ENCODE measurements around the gene NUBP2.

Gene NUBP2

GRCh38 chr16:1762879-1763520 lies 19.8 kb upstream of the NUBP2 start:
- Histone ChIP-seq H3K36me3 (ENCODE audit: insufficient read depth, low read length) (no peaks in the 10 kb centered on the region), H3K9me3 (ENCODE audit: insufficient read depth, low read depth, low read length) (no peaks in the 10 kb centered on the region)
- TF ChIP-seq EZH2phosphoT487 (IDR thresholded peaks at IDR 0.05; ENCODE audit: borderline replicate concordance) (no peak), CTCF (conservative IDR thresholded peaks at IDR 0.05; ENCODE audit: low read length) (no peak)

GRCh38 chr16:1763521-1764511 lies 18.9 kb upstream of the NUBP2 start:
- Histone ChIP-seq H3K9me3 (ENCODE audit: insufficient read depth, low read depth, low read length) (no peaks in the 10 kb centered on the region), H3K4me1 (ENCODE audit: insufficient read depth, low read length, poor library complexity, severe bottlenecking) (no peaks in the 10 kb centered on the region), H3F3A (ENCODE audit: low read depth) (no peaks in the 10 kb centered on the region), H3K36me3 (ENCODE audit: insufficient read depth, low read length) (no peaks in the 10 kb centered on the region), H3K4me3 (ENCODE audit: low read length, poor library complexity, severe bottlenecking) (no peak overlapping the region), H3K27me3 (ENCODE audit: insufficient read depth, low read length, poor library complexity, severe bottlenecking) (no peaks in the 10 kb centered on the region), H2AFZ (ENCODE audit: low read length) (no peak overlapping the region), H3K79me2 (ENCODE audit: insufficient read depth, low read length) (no peaks in the 10 kb centered on the region), H3K9me2 (replicated peaks; ENCODE audit: low read depth, low read length) (no peaks in the 10 kb centered on the region), H3K9ac (ENCODE audit: low read depth, low read length, poor library complexity, severe bottlenecking) (no peak overlapping the region), H3K4me2 (ENCODE audit: low read depth, low read length, poor library complexity, severe bottlenecking) (no peak overlapping the region), H4K20me1 (ENCODE audit: insufficient read depth, low read length, poor library complexity, severe bottlenecking) (no peaks in the 10 kb centered on the region)
- TF ChIP-seq CTCF (conservative IDR thresholded peaks at IDR 0.05; ENCODE audit: low read length) (no peak), EZH2phosphoT487 (IDR thresholded peaks at IDR 0.05; ENCODE audit: borderline replicate concordance) (no peak)

More at GRCh38 chr16:1762879-1763520, 19.8 kb upstream of the NUBP2 start:
- no peak overlapping the region for H3K4me3 ChIP-seq (ENCODE audit: low read length, poor library complexity, severe bottlenecking)
- no peaks in the 10 kb centered on the region for H4K20me1 ChIP-seq (ENCODE audit: insufficient read depth, low read length, poor library complexity, severe bottlenecking)
- H2AFZ ChIP-seq (ENCODE audit: low read length), result no peak overlapping the region
- H3K4me1 ChIP-seq (ENCODE audit: insufficient read depth, low read length, poor library complexity, severe bottlenecking), result no peaks in the 10 kb centered on the region
- no peaks in the 10 kb centered on the region for H3K9me2 ChIP-seq (replicated peaks; ENCODE audit: low read depth, low read length)
- no peaks in the 10 kb centered on the region for H3K27me3 ChIP-seq (ENCODE audit: insufficient read depth, low read length, poor library complexity, severe bottlenecking)
- H3K79me2 ChIP-seq (ENCODE audit: insufficient read depth, low read length), result no peaks in the 10 kb centered on the region
- no peak overlapping the region for H3K4me2 ChIP-seq (ENCODE audit: low read depth, low read length, poor library complexity, severe bottlenecking)
- no peak overlapping the region for H3K9ac ChIP-seq (ENCODE audit: low read depth, low read length, poor library complexity, severe bottlenecking)
- H3F3A ChIP-seq (ENCODE audit: low read depth), result no peaks in the 10 kb centered on the region

GRCh38 chr16:1764971-1765370 lies 17.8 kb upstream of the NUBP2 start:
- H3K9me2 ChIP-seq (replicated peaks; ENCODE audit: low read depth, low read length), result no peaks in the 10 kb centered on the region

More at GRCh38 chr16:1764971-1765370, 17.8 kb upstream of the NUBP2 start:
- no peak overlapping the region for H3K9ac ChIP-seq (ENCODE audit: low read depth, low read length, poor library complexity, severe bottlenecking)
- H3K4me3 ChIP-seq (ENCODE audit: low read length, poor library complexity, severe bottlenecking), result no peak overlapping the region
- TF ChIP-seq EZH2phosphoT487 (IDR thresholded peaks at IDR 0.05; ENCODE audit: borderline replicate concordance) (no peak), CTCF (conservative IDR thresholded peaks at IDR 0.05; ENCODE audit: low read length) (no peak)
- H3F3A ChIP-seq (ENCODE audit: low read depth), result no peaks in the 10 kb centered on the region
- no peaks in the 10 kb centered on the region for H3K4me1 ChIP-seq (ENCODE audit: insufficient read depth, low read length, poor library complexity, severe bottlenecking)
- no peak overlapping the region for H3K4me2 ChIP-seq (ENCODE audit: low read depth, low read length, poor library complexity, severe bottlenecking)
- no peaks in the 10 kb centered on the region for H4K20me1 ChIP-seq (ENCODE audit: insufficient read depth, low read length, poor library complexity, severe bottlenecking)
- H3K27me3 ChIP-seq (ENCODE audit: insufficient read depth, low read length, poor library complexity, severe bottlenecking), result no peaks in the 10 kb centered on the region
- no peak overlapping the region for H2AFZ ChIP-seq (ENCODE audit: low read length)
- H3K79me2 ChIP-seq (ENCODE audit: insufficient read depth, low read length), result no peaks in the 10 kb centered on the region
- no peaks in the 10 kb centered on the region for H3K9me3 ChIP-seq (ENCODE audit: insufficient read depth, low read depth, low read length)
- H3K36me3 ChIP-seq (ENCODE audit: insufficient read depth, low read length), result no peaks in the 10 kb centered on the region
